ENCODE measurements around the gene RGCC.

Gene RGCC

GRCh38 chr13:41418027-41418426 lies 39.3 kb upstream of the RGCC start:
- Histone ChIP-seq H3K79me1 (ENCODE audit: low read depth, low read length) (no peaks in the 10 kb centered on the region), H3K14ac (ENCODE audit: low read length) (no peak overlapping the region), H3K4me3 (ENCODE audit: low read length in 2 of 2) (no peak overlapping the region), H2BK12ac (ENCODE audit: low read length) (no peak overlapping the region), H2AK5ac (ENCODE audit: low read depth, low read length) (no peak overlapping the region), H3K4me2 (ENCODE audit: insufficient read depth, low read length, poor library complexity, severe bottlenecking) (no peak overlapping the region), H3K9me3 (replicated peaks in 1 of 2; ENCODE audit: control insufficient read depth in 2 of 2, insufficient read depth in 1 of 2, low read depth in 1 of 2, low read length in 2 of 2) (no peaks in the 10 kb centered on the region), H3K18ac (ENCODE audit: low read length) (no peak overlapping the region), H3K4ac (ENCODE audit: low read length) (no peak overlapping the region), H2BK120ac (ENCODE audit: low read depth, low read length) (no peak overlapping the region), H2BK5ac (ENCODE audit: low read length) (no peak overlapping the region), H3K27ac (replicated peaks; ENCODE audit: low read length) (no peak overlapping the region), H4K91ac (ENCODE audit: low read depth, low read length, poor library complexity) (no peak overlapping the region), H3K23ac (ENCODE audit: low read depth, low read length, poor library complexity) (no peak overlapping the region), H2AFZ (ENCODE audit: low read length) (no peak overlapping the region), H4K8ac (ENCODE audit: low read depth, low read length) (no peak overlapping the region), H3K4me1 (ENCODE audit: control insufficient read depth in 2 of 2, insufficient read depth in 1 of 2, low read depth in 1 of 2, low read length in 2 of 2) (no peaks in the 10 kb centered on the region), H3K36me3 (replicated peaks in 1 of 2; ENCODE audit: control insufficient read depth in 2 of 2, insufficient read depth in 2 of 2, low read length in 2 of 2) (no peaks in the 10 kb centered on the region), H3K27me3 (ENCODE audit: control insufficient read depth in 3 of 3, insufficient read depth in 3 of 3, low read depth in 1 of 3, low read length in 3 of 3) (no peaks in the 10 kb centered on the region), H2BK15ac (ENCODE audit: low read length) (no peak overlapping the region), H3K9ac (ENCODE audit: low read depth, low read length, poor library complexity) (no peak overlapping the region)
- WGBS, 2 donors (ENCODE audit: extremely low coverage in 2 of 2, insufficient read length in 2 of 2, insufficient replicate concordance in 1 of 2): no CpG with 5 or more reads among the region's 5 CpGs
- DNase-seq (ENCODE audit: low spot score): no peak

DNA sequence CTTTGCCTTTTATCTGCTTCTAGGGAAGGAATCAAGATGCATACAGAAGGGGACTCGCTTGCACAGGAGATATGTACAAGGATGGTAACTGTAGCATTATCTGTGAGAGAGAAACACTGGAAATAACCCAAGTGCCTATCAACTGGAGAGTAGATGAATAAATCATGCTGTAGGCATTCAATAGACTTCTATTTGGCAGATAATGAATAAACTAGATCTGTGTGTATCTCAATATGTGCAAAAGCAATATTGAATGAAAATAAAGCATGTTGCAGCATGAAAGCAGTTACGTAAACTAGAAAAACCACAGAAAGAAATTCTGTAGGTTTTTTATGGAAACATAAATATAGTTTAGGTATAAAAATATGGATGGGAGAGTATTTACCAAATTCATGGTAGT lies 38.6 kb upstream of the RGCC start:
- Histone ChIP-seq H4K8ac (ENCODE audit: low read depth, low read length) (no peak overlapping the region), H3K4me3 (ENCODE audit: low read length in 2 of 2) (no peak overlapping the region), H3K9ac (ENCODE audit: low read depth, low read length, poor library complexity) (no peak overlapping the region), H3K23ac (ENCODE audit: low read depth, low read length, poor library complexity) (no peak overlapping the region), H3K14ac (ENCODE audit: low read length) (no peak overlapping the region), H3K27ac (replicated peaks; ENCODE audit: low read length) (no peak overlapping the region), H4K91ac (ENCODE audit: low read depth, low read length, poor library complexity) (no peak overlapping the region), H3K79me1 (ENCODE audit: low read depth, low read length) (no peaks in the 10 kb centered on the region), H3K4ac (ENCODE audit: low read length) (no peak overlapping the region), H3K27me3 (ENCODE audit: control insufficient read depth in 3 of 3, insufficient read depth in 3 of 3, low read depth in 1 of 3, low read length in 3 of 3) (no peaks in the 10 kb centered on the region), H2AFZ (ENCODE audit: low read length) (no peak overlapping the region), H2BK5ac (ENCODE audit: low read length) (no peak overlapping the region), H3K9me3 (replicated peaks in 1 of 2; ENCODE audit: control insufficient read depth in 2 of 2, insufficient read depth in 1 of 2, low read depth in 1 of 2, low read length in 2 of 2) (no peaks in the 10 kb centered on the region), H2AK5ac (ENCODE audit: low read depth, low read length) (no peak overlapping the region), H3K4me1 (ENCODE audit: control insufficient read depth in 2 of 2, insufficient read depth in 1 of 2, low read depth in 1 of 2, low read length in 2 of 2) (no peaks in the 10 kb centered on the region), H3K4me2 (ENCODE audit: insufficient read depth, low read length, poor library complexity, severe bottlenecking) (no peak overlapping the region), H2BK12ac (ENCODE audit: low read length) (no peak overlapping the region), H3K18ac (ENCODE audit: low read length) (no peak overlapping the region), H3K36me3 (replicated peaks in 1 of 2; ENCODE audit: control insufficient read depth in 2 of 2, insufficient read depth in 2 of 2, low read length in 2 of 2) (no peaks in the 10 kb centered on the region), H2BK15ac (ENCODE audit: low read length) (no peak overlapping the region), H2BK120ac (ENCODE audit: low read depth, low read length) (no peak overlapping the region)
- no CpG with 5 or more reads among the region's 2 CpGs for WGBS, 2 donors (ENCODE audit: extremely low coverage in 2 of 2, insufficient read length in 2 of 2, insufficient replicate concordance in 1 of 2)
- no peak for DNase-seq (ENCODE audit: low spot score)

DNA sequence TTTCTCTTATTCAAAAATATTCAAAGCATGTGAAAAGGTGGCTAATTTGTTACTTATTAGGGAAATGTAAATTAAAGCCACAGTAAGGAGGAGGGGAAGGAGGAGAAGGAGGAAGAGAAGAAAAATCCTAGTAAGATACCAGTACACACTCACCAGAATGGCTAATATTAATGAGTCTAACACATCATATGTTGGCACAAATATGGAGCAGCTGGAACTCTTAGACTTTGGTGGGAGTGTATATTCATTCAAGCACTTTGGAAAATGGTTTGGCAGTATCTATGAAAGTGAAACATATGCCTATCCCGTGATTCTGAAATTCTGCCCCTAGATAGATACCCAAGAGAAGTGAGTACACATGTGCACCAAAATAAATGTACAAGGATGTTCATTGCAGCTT lies 38.1 kb upstream of the RGCC start:
- no peaks in the 10 kb centered on the region for H3K36me3 ChIP-seq (replicated peaks in 1 of 2; ENCODE audit: control insufficient read depth in 2 of 2, insufficient read depth in 2 of 2, low read length in 2 of 2)
- no peak overlapping the region for H4K8ac ChIP-seq (ENCODE audit: low read depth, low read length)
- WGBS, 2 donors (ENCODE audit: extremely low coverage in 2 of 2, insufficient read length in 2 of 2, insufficient replicate concordance in 1 of 2): no CpG with 5 or more reads among the region's 1 CpG
- no peak overlapping the region for H2BK12ac ChIP-seq (ENCODE audit: low read length)
- no peak overlapping the region for H3K27ac ChIP-seq (replicated peaks; ENCODE audit: low read length)
- H3K4ac ChIP-seq (ENCODE audit: low read length): no peak overlapping the region
- H3K18ac ChIP-seq (ENCODE audit: low read length): no peak overlapping the region
- no peak overlapping the region for H4K91ac ChIP-seq (ENCODE audit: low read depth, low read length, poor library complexity)
- no peak for DNase-seq (ENCODE audit: low spot score)
- H2AFZ ChIP-seq (ENCODE audit: low read length): no peak overlapping the region
- no peak overlapping the region for H3K4me2 ChIP-seq (ENCODE audit: insufficient read depth, low read length, poor library complexity, severe bottlenecking)
- no peaks in the 10 kb centered on the region for H3K4me1 ChIP-seq (ENCODE audit: control insufficient read depth in 2 of 2, insufficient read depth in 1 of 2, low read depth in 1 of 2, low read length in 2 of 2)
- no peak overlapping the region for H2BK120ac ChIP-seq (ENCODE audit: low read depth, low read length)
- no peak overlapping the region for H3K4me3 ChIP-seq (ENCODE audit: low read length in 2 of 2)
- H3K14ac ChIP-seq (ENCODE audit: low read length): no peak overlapping the region
- no peak overlapping the region for H2BK15ac ChIP-seq (ENCODE audit: low read length)
- no peak overlapping the region for H2BK5ac ChIP-seq (ENCODE audit: low read length)
- H3K9me3 ChIP-seq (replicated peaks in 1 of 2; ENCODE audit: control insufficient read depth in 2 of 2, insufficient read depth in 1 of 2, low read depth in 1 of 2, low read length in 2 of 2): no peaks in the 10 kb centered on the region
- H2AK5ac ChIP-seq (ENCODE audit: low read depth, low read length): no peak overlapping the region
- H3K79me1 ChIP-seq (ENCODE audit: low read depth, low read length): no peaks in the 10 kb centered on the region
- H3K23ac ChIP-seq (ENCODE audit: low read depth, low read length, poor library complexity): no peak overlapping the region
- no peak overlapping the region for H3K9ac ChIP-seq (ENCODE audit: low read depth, low read length, poor library complexity)
- no peaks in the 10 kb centered on the region for H3K27me3 ChIP-seq (ENCODE audit: control insufficient read depth in 3 of 3, insufficient read depth in 3 of 3, low read depth in 1 of 3, low read length in 3 of 3)

- Histone ChIP-seq H2AFZ (ENCODE audit: low read length) (no peak overlapping the region), H3K79me1 (ENCODE audit: low read depth, low read length) (no peaks in the 10 kb centered on the region), H3K4ac (ENCODE audit: low read length) (no peak overlapping the region), H4K91ac (ENCODE audit: low read depth, low read length, poor library complexity) (no peak overlapping the region), H3K4me1 (ENCODE audit: control insufficient read depth in 2 of 2, insufficient read depth in 1 of 2, low read depth in 1 of 2, low read length in 2 of 2) (no peaks in the 10 kb centered on the region), H3K9ac (ENCODE audit: low read depth, low read length, poor library complexity) (no peak overlapping the region), H2AK5ac (ENCODE audit: low read depth, low read length) (no peak overlapping the region), H3K27ac (replicated peaks; ENCODE audit: low read length) (no peak overlapping the region), H3K23ac (ENCODE audit: low read depth, low read length, poor library complexity) (no peak overlapping the region), H3K4me3 (ENCODE audit: low read length in 2 of 2) (peak overlapping the region in 1 of 2 donors; percentile 60), H3K18ac (ENCODE audit: low read length) (no peak overlapping the region), H3K27me3 (ENCODE audit: control insufficient read depth in 3 of 3, insufficient read depth in 3 of 3, low read depth in 1 of 3, low read length in 3 of 3) (no peaks in the 10 kb centered on the region), H3K36me3 (replicated peaks in 1 of 2; ENCODE audit: control insufficient read depth in 2 of 2, insufficient read depth in 2 of 2, low read length in 2 of 2) (no peaks in the 10 kb centered on the region), H3K14ac (ENCODE audit: low read length) (no peak overlapping the region), H2BK5ac (ENCODE audit: low read length) (no peak overlapping the region), H2BK120ac (ENCODE audit: low read depth, low read length) (no peak overlapping the region), H4K8ac (ENCODE audit: low read depth, low read length) (no peak overlapping the region), H2BK15ac (ENCODE audit: low read length) (no peak overlapping the region), H2BK12ac (ENCODE audit: low read length) (no peak overlapping the region), H3K9me3 (replicated peaks in 1 of 2; ENCODE audit: control insufficient read depth in 2 of 2, insufficient read depth in 1 of 2, low read depth in 1 of 2, low read length in 2 of 2) (no peaks in the 10 kb centered on the region), H3K4me2 (ENCODE audit: insufficient read depth, low read length, poor library complexity, severe bottlenecking) (no peak overlapping the region)
- no peak for DNase-seq (ENCODE audit: low spot score)
- WGBS, 2 donors (ENCODE audit: extremely low coverage in 2 of 2, insufficient read length in 2 of 2, insufficient replicate concordance in 1 of 2): no CpG with 5 or more reads among the region's 4 CpGs
Measured at GRCh38 chr13:41420146-41420545, 37.2 kb upstream of the RGCC start.

Measured in neuronal stem cell (in vitro differentiated cells).